ENCODE measurements around the gene CCNG2.

- TF ChIP-seq POLR2A (IDR thresholded peaks at IDR 0.05), result no peak
- TF ChIP-seq, protein P1, sequence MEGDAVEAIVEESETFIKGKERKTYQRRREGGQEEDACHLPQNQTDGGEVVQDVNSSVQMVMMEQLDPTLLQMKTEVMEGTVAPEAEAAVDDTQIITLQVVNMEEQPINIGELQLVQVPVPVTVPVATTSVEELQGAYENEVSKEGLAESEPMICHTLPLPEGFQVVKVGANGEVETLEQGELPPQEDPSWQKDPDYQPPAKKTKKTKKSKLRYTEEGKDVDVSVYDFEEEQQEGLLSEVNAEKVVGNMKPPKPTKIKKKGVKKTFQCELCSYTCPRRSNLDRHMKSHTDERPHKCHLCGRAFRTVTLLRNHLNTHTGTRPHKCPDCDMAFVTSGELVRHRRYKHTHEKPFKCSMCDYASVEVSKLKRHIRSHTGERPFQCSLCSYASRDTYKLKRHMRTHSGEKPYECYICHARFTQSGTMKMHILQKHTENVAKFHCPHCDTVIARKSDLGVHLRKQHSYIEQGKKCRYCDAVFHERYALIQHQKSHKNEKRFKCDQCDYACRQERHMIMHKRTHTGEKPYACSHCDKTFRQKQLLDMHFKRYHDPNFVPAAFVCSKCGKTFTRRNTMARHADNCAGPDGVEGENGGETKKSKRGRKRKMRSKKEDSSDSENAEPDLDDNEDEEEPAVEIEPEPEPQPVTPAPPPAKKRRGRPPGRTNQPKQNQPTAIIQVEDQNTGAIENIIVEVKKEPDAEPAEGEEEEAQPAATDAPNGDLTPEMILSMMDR (IDR thresholded peaks at IDR 0.05), result no peak
Observed at GRCh38 chr4:77122656-77123055, 34.4 kb upstream of the CCNG2 start.
